HG03039 (cell line): ENCODE measurements around the gene ZBTB49.

Experiments
- ATAC-seq: cut with Tn5 transposase; IDR thresholded peaks from one replicate; pipeline ENCODE4 v1.9.1; 2021; ENCODE audit warnings: mild to moderate bottlenecking, moderate library complexity; ENCODE audit not compliant: unreplicated experiment

The ZBTB49 gene

GRCh38 chr4:4281787-4282186 lies 8.3 kb upstream of the ZBTB49 start:
- ATAC-seq, result no peak

GRCh38 chr4:4284827-4285618 lies 5.0 kb upstream of the ZBTB49 start:
- ATAC-seq, result no peak

- no peak for ATAC-seq
These were observed 2.0 kb upstream of the ZBTB49 start for GRCh38 chr4:4288098-4288497.

GRCh38 chr4:4289055-4289454 lies 996 bp upstream of the ZBTB49 start:
- ATAC-seq, result no peak

- peak; percentile 10 for ATAC-seq
These were observed 482 bp upstream of the ZBTB49 start for GRCh38 chr4:4289597-4289940.

- ATAC-seq, result no peak
These were observed 3.2 kb downstream of the ZBTB49 start for GRCh38 chr4:4293279-4293678.

- ATAC-seq, result no peak
These were observed 6.3 kb downstream of the ZBTB49 start for GRCh38 chr4:4296283-4296846.

GRCh38 chr4:4299006-4299405 lies 9.0 kb downstream of the ZBTB49 start:
- ATAC-seq, result no peak

- ATAC-seq, result no peak
These were observed 11.9 kb downstream of the ZBTB49 start for GRCh38 chr4:4302001-4302400.

GRCh38 chr4:4302416-4302815 lies 12.4 kb downstream of the ZBTB49 start:
- ATAC-seq, result no peak

GRCh38 chr4:4306920-4307319 lies 16.9 kb downstream of the ZBTB49 start:
- no peak for ATAC-seq

GRCh38 chr4:4308800-4309441 lies 18.9 kb downstream of the ZBTB49 start:
- no peak for ATAC-seq

GRCh38 chr4:4311193-4311592 lies 21.1 kb downstream of the ZBTB49 start:
- no peak for ATAC-seq

GRCh38 chr4:4315461-4316149 lies 25.6 kb downstream of the ZBTB49 start:
- ATAC-seq, result no peak

- no peak for ATAC-seq
These were observed 26.1 kb downstream of the ZBTB49 start for GRCh38 chr4:4316150-4316495.

GRCh38 chr4:4317496-4318232 lies 27.6 kb downstream of the ZBTB49 start:
- no peak for ATAC-seq

- ATAC-seq, result no peak
These were observed 30.5 kb downstream of the ZBTB49 start for GRCh38 chr4:4320528-4320927.

GRCh38 chr4:4320951-4321714 lies 31.1 kb downstream of the ZBTB49 start:
- no peak for ATAC-seq

- ATAC-seq, result no peak
These were observed 32.1 kb downstream of the ZBTB49 start for GRCh38 chr4:4321951-4322688.
